Activated naive CD4-positive, alpha-beta T cell treated with anti-CD3 and anti-CD28 coated beads, Interleukin-2, amount 50 U/mL, for 24 hours (primary cell): ENCODE results near the gene LMOD2.

ENCODE experiments used
- H3K27ac Mint-ChIP-seq: one replicate; pipeline ENCODE4 v1.8.0; 2021; ENCODE audit warnings: mild to moderate bottlenecking, mixed read lengths
- H3K27me3 Mint-ChIP-seq: one replicate; pipeline ENCODE4 v1.8.0; 2021; ENCODE audit warnings: mixed read lengths
- H3K36me3 Mint-ChIP-seq: one replicate; pipeline ENCODE4 v1.8.0; 2021; ENCODE audit warnings: mixed read lengths
- H3K4me1 Mint-ChIP-seq: one replicate; pipeline ENCODE4 v1.8.0; 2021; ENCODE audit warnings: mixed read lengths
- H3K4me3 Mint-ChIP-seq: one replicate; pipeline ENCODE4 v1.8.0; 2021; ENCODE audit warnings: mild to moderate bottlenecking, mixed read lengths
- H3K9me3 Mint-ChIP-seq: one replicate; pipeline ENCODE4 v1.8.0; 2021; ENCODE audit warnings: mixed read lengths

Gene LMOD2

GRCh38 chr7:123712619-123713018 is 57.0 kb downstream of the LMOD2 start:
- Mint-ChIP-seq H3K36me3 (peaks cover 7% of the 10 kb centered on the region), H3K4me1 (peaks cover 69% of the 10 kb centered on the region), H3K9me3 (no peaks in the 10 kb centered on the region), H3K27ac (no peak overlapping the region), H3K27me3 (no peaks in the 10 kb centered on the region), H3K4me3 (peak overlapping the region; percentile 2)
